ENCODE results near the gene AOC2.
"Not testable (repeated sequence)": the region's sequence is repeated elsewhere in the genome, so short reads cannot be mapped to it uniquely, and the experiment has no call there.

AOC2 gene

GRCh38 chr17:42877037-42877436 lies 32.7 kb downstream of the AOC2 start:
- TF ChIP-seq ZFX (IDR thresholded peaks at IDR 0.05; ENCODE audit: borderline replicate concordance) (no peak), CTCF (IDR thresholded peaks at IDR 0.05) (no peak)
- H3K27ac ChIP-seq: no peak overlapping the region

GRCh38 chr17:42878123-42878880 lies 33.9 kb downstream of the AOC2 start:
- TF ChIP-seq CTCF (IDR thresholded peaks at IDR 0.05): no peak
- no peak for TF ChIP-seq ZFX (IDR thresholded peaks at IDR 0.05; ENCODE audit: borderline replicate concordance)

GRCh38 chr17:42878924-42879595 lies 34.7 kb downstream of the AOC2 start:
- TF ChIP-seq ZFX (IDR thresholded peaks at IDR 0.05; ENCODE audit: borderline replicate concordance) (no peak), CTCF (IDR thresholded peaks at IDR 0.05) (no peak)
- no peak overlapping the region for H3K27ac ChIP-seq

More at GRCh38 chr17:42878123-42878880, 33.9 kb downstream of the AOC2 start:
- no peak overlapping the region for H3K27ac ChIP-seq

GRCh38 chr17:42879596-42879985 lies 35.2 kb downstream of the AOC2 start:
- no peak for TF ChIP-seq CTCF (IDR thresholded peaks at IDR 0.05)
- no peak for TF ChIP-seq ZFX (IDR thresholded peaks at IDR 0.05; ENCODE audit: borderline replicate concordance)
- H3K27ac ChIP-seq: no peak overlapping the region

- no peak overlapping the region for H3K27ac ChIP-seq
- TF ChIP-seq ZFX (IDR thresholded peaks at IDR 0.05; ENCODE audit: borderline replicate concordance): no peak
- TF ChIP-seq CTCF (IDR thresholded peaks at IDR 0.05): no peak
Observed at GRCh38 chr17:42880776-42881310, 36.5 kb downstream of the AOC2 start.

GRCh38 chr17:42881706-42882105 lies 37.3 kb downstream of the AOC2 start:
- H3K27ac ChIP-seq: not testable (repeated sequence)

GRCh38 chr17:42882166-42882565 lies 37.8 kb downstream of the AOC2 start:
- TF ChIP-seq ZFX (IDR thresholded peaks at IDR 0.05; ENCODE audit: borderline replicate concordance) (no peak), CTCF (IDR thresholded peaks at IDR 0.05) (no peak)
- H3K27ac ChIP-seq: no peak overlapping the region
